Stimulated activated CD8-positive, alpha-beta memory T cell treated with anti-CD3 and anti-CD28 coated beads, Interleukin-12 subunit alpha, Interleukin-12 subunit beta, amount 100 ng/mL, for 24 hours (primary cell): ENCODE data around the gene CADPS2.

Experiments
- DNase-seq: peaks from one replicate; pipeline ENCODE4 v3.0.0-alpha.2; 2020; ENCODE audit errors: extremely low read depth

The CADPS2 gene

GRCh38 chr7:122770686-122771335 lies 115.4 kb downstream of the CADPS2 start:
- DNase-seq = no peak

GRCh38 chr7:122768827-122769226 lies 117.4 kb downstream of the CADPS2 start:
- DNase-seq = no peak

- DNase-seq = no peak
Measured at GRCh38 chr7:122767339-122767738, 118.9 kb downstream of the CADPS2 start.

GRCh38 chr7:122766593-122766992 lies 119.7 kb downstream of the CADPS2 start:
- no peak for DNase-seq

GRCh38 chr7:122764902-122765301 lies 121.4 kb downstream of the CADPS2 start:
- DNase-seq = no peak

- no peak for DNase-seq
Measured at GRCh38 chr7:122764020-122764419, 122.2 kb downstream of the CADPS2 start.

GRCh38 chr7:122762071-122762470 lies 124.2 kb downstream of the CADPS2 start:
- DNase-seq = no peak

- DNase-seq = no peak
Measured at GRCh38 chr7:122758501-122758900, 127.8 kb downstream of the CADPS2 start.

GRCh38 chr7:122756860-122757259 lies 129.4 kb downstream of the CADPS2 start:
- DNase-seq = no peak

- DNase-seq = no peak
Measured at GRCh38 chr7:122755696-122756095, 130.6 kb downstream of the CADPS2 start.

GRCh38 chr7:122752583-122752982 lies 133.7 kb downstream of the CADPS2 start:
- DNase-seq = no peak

- DNase-seq = no peak
Measured at GRCh38 chr7:122750389-122750788, 135.9 kb downstream of the CADPS2 start.

GRCh38 chr7:122748195-122748594 lies 138.1 kb downstream of the CADPS2 start:
- no peak for DNase-seq

GRCh38 chr7:122746948-122747347 lies 139.3 kb downstream of the CADPS2 start:
- no peak for DNase-seq

- no peak for DNase-seq
Measured at GRCh38 chr7:122743211-122743610, 143.0 kb downstream of the CADPS2 start.

- no peak for DNase-seq
Measured at GRCh38 chr7:122738947-122739346, 147.3 kb downstream of the CADPS2 start.

- no peak for DNase-seq
Measured at GRCh38 chr7:122736183-122736582, 150.1 kb downstream of the CADPS2 start.

- DNase-seq = no peak
Measured at GRCh38 chr7:122727759-122728158, 158.5 kb downstream of the CADPS2 start.

GRCh38 chr7:122727354-122727753 lies 158.9 kb downstream of the CADPS2 start:
- DNase-seq = no peak

- no peak for DNase-seq
Measured at GRCh38 chr7:122726881-122727280, 159.4 kb downstream of the CADPS2 start.

- DNase-seq = no peak
Measured at GRCh38 chr7:122724366-122724765, 161.9 kb downstream of the CADPS2 start.

- DNase-seq = no peak
Measured at GRCh38 chr7:122719010-122719578, 167.2 kb downstream of the CADPS2 start.

GRCh38 chr7:122717356-122718089 lies 168.7 kb downstream of the CADPS2 start:
- DNase-seq = no peak
